ENCODE data around the gene MED25.

Gene MED25

GRCh38 chr19:49869484-49870308 is 51.6 kb downstream of the MED25 start:
- in situ Hi-C loops (cut with MboI; ENCODE audit: low sequenced_read_pairs), result no loop called here

- in situ Hi-C loops (cut with MboI; ENCODE audit: low sequenced_read_pairs), result no loop called here
Measured at GRCh38 chr19:49870309-49870901, 52.3 kb downstream of the MED25 start.

- in situ Hi-C loops (cut with MboI; ENCODE audit: low sequenced_read_pairs), result no loop called here
Measured at GRCh38 chr19:49871349-49871985, 53.4 kb downstream of the MED25 start.

- in situ Hi-C loops (cut with MboI; ENCODE audit: low sequenced_read_pairs), result no loop called here
Measured at GRCh38 chr19:49872245-49873128, 54.4 kb downstream of the MED25 start.

GRCh38 chr19:49873129-49873521 is 55.0 kb downstream of the MED25 start:
- in situ Hi-C loops (cut with MboI; ENCODE audit: low sequenced_read_pairs), result no loop called here

- in situ Hi-C loops (cut with MboI; ENCODE audit: low sequenced_read_pairs), result no loop called here
Measured at GRCh38 chr19:49873834-49874233, 55.7 kb downstream of the MED25 start.

GRCh38 chr19:49874503-49875157 is 56.5 kb downstream of the MED25 start:
- in situ Hi-C loops (cut with MboI; ENCODE audit: low sequenced_read_pairs), result no loop called here

GRCh38 chr19:49875177-49875576 is 57.1 kb downstream of the MED25 start:
- in situ Hi-C loops (cut with MboI; ENCODE audit: low sequenced_read_pairs), result no loop called here

- in situ Hi-C loops (cut with MboI; ENCODE audit: low sequenced_read_pairs), result no loop called here
Measured at GRCh38 chr19:49875857-49876421, 57.9 kb downstream of the MED25 start.

- in situ Hi-C loops (cut with MboI; ENCODE audit: low sequenced_read_pairs), result no loop called here
Measured at GRCh38 chr19:49876422-49877019, 58.4 kb downstream of the MED25 start.

GRCh38 chr19:49877020-49877878 is 59.2 kb downstream of the MED25 start, which contains the start of the genes AKT1S1 and TBC1D17:
AKT1S1 (minus strand) TSS chr19:49877355; CDS start chr19:49873295, 4,060 bp downstream.
TBC1D17 (plus strand) TSS chr19:49877702; CDS start chr19:49877724, 22 bp downstream.
- in situ Hi-C loops (cut with MboI; ENCODE audit: low sequenced_read_pairs), result no loop called here

- in situ Hi-C loops (cut with MboI; ENCODE audit: low sequenced_read_pairs), result no loop called here
Measured at GRCh38 chr19:49877879-49878743, 60.0 kb downstream of the MED25 start.

GRCh38 chr19:49878744-49879070 is 60.6 kb downstream of the MED25 start:
- in situ Hi-C loops (cut with MboI; ENCODE audit: low sequenced_read_pairs), result no loop called here

- in situ Hi-C loops (cut with MboI; ENCODE audit: low sequenced_read_pairs), result no loop called here
Measured at GRCh38 chr19:49879243-49879963, 61.3 kb downstream of the MED25 start.

GRCh38 chr19:49880162-49880869 is 62.2 kb downstream of the MED25 start:
- in situ Hi-C loops (cut with MboI; ENCODE audit: low sequenced_read_pairs), result no loop called here

GRCh38 chr19:49881186-49881585 is 63.1 kb downstream of the MED25 start:
- in situ Hi-C loops (cut with MboI; ENCODE audit: low sequenced_read_pairs), result no loop called here
